ENCODE results near the gene ADGRG3.

ADGRG3 gene

DNA sequence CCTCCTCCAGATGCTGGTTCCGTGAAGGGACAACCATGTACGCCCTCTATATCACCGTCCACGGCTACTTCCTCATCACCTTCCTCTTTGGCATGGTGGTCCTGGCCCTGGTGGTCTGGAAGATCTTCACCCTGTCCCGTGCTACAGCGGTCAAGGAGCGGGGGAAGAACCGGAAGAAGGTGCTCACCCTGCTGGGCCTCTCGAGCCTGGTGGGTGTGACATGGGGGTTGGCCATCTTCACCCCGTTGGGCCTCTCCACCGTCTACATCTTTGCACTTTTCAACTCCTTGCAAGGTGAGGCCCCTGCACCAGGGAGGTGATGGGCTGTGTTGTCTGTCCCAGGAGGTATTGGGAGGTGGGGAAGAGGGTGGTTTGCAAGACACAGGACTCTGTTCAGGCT lies 17.5 kb downstream of the ADGRG3 start:
- Histone ChIP-seq H3K79me2 (ENCODE audit: insufficient read depth, low read length) (no peaks in the 10 kb centered on the region), H3K9me3 (ENCODE audit: insufficient read depth, low read length) (no peaks in the 10 kb centered on the region), H2AFZ (ENCODE audit: low read depth, low read length, severe bottlenecking) (no peak overlapping the region), H3K27ac (ENCODE audit: low read depth, low read length) (no peak overlapping the region), H3F3A (ENCODE audit: insufficient read depth) (no peaks in the 10 kb centered on the region), H3K9me2 (replicated peaks; ENCODE audit: insufficient read depth, low read length) (no peaks in the 10 kb centered on the region), H3K4me2 (ENCODE audit: low read depth, low read length, poor library complexity, severe bottlenecking) (no peak overlapping the region), H3K4me3 (ENCODE audit: insufficient read depth, low read length, poor library complexity, severe bottlenecking) (no peak overlapping the region), H3K9ac (ENCODE audit: low read length) (no peak overlapping the region), H3K36me3 (ENCODE audit: low read length) (no peaks in the 10 kb centered on the region), H4K20me1 (ENCODE audit: low read depth, low read length) (no peaks in the 10 kb centered on the region), H3K27me3 (ENCODE audit: low read length) (no peaks in the 10 kb centered on the region)
- TF ChIP-seq EZH2phosphoT487 (conservative IDR thresholded peaks at IDR 0.05; ENCODE audit: low read length), result no peak
- TF ChIP-seq, protein P1, sequence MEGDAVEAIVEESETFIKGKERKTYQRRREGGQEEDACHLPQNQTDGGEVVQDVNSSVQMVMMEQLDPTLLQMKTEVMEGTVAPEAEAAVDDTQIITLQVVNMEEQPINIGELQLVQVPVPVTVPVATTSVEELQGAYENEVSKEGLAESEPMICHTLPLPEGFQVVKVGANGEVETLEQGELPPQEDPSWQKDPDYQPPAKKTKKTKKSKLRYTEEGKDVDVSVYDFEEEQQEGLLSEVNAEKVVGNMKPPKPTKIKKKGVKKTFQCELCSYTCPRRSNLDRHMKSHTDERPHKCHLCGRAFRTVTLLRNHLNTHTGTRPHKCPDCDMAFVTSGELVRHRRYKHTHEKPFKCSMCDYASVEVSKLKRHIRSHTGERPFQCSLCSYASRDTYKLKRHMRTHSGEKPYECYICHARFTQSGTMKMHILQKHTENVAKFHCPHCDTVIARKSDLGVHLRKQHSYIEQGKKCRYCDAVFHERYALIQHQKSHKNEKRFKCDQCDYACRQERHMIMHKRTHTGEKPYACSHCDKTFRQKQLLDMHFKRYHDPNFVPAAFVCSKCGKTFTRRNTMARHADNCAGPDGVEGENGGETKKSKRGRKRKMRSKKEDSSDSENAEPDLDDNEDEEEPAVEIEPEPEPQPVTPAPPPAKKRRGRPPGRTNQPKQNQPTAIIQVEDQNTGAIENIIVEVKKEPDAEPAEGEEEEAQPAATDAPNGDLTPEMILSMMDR (IDR thresholded peaks at IDR 0.05; ENCODE audit: insufficient read depth, low read length, poor library complexity, severe bottlenecking), result no peak

DNA sequence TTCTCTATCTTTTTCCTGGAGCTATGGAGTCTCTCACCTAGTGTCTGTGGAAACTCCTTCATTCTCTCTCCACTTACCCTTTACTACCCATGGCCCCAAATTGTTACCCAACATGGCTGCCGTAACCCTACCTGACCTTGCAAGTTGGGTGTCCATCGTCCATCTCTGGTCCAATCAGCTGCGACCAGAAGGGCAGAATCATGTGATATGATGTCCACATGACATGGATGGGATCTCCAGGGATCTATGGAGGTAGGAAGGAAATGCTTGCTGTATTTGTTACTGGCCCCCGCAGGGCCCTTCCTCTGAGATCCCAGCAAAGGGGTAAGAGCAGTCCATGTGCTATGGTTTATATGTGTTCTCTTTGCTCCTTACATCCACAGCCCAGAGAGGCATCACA lies 18.5 kb downstream of the ADGRG3 start:
- Histone ChIP-seq H3K27me3 (ENCODE audit: low read length) (no peaks in the 10 kb centered on the region), H2AFZ (ENCODE audit: low read depth, low read length, severe bottlenecking) (no peak overlapping the region), H3K9ac (ENCODE audit: low read length) (no peak overlapping the region), H3K9me3 (ENCODE audit: insufficient read depth, low read length) (no peaks in the 10 kb centered on the region), H3F3A (ENCODE audit: insufficient read depth) (no peaks in the 10 kb centered on the region), H3K27ac (ENCODE audit: low read depth, low read length) (no peak overlapping the region), H3K36me3 (ENCODE audit: low read length) (no peaks in the 10 kb centered on the region), H4K20me1 (ENCODE audit: low read depth, low read length) (no peaks in the 10 kb centered on the region), H3K4me3 (ENCODE audit: insufficient read depth, low read length, poor library complexity, severe bottlenecking) (no peak overlapping the region), H3K9me2 (replicated peaks; ENCODE audit: insufficient read depth, low read length) (no peaks in the 10 kb centered on the region), H3K4me2 (ENCODE audit: low read depth, low read length, poor library complexity, severe bottlenecking) (no peak overlapping the region), H3K79me2 (ENCODE audit: insufficient read depth, low read length) (no peaks in the 10 kb centered on the region)
- TF ChIP-seq, protein P1 (IDR thresholded peaks at IDR 0.05; ENCODE audit: insufficient read depth, low read length, poor library complexity, severe bottlenecking), result no peak
- TF ChIP-seq EZH2phosphoT487 (conservative IDR thresholded peaks at IDR 0.05; ENCODE audit: low read length), result no peak

DNA sequence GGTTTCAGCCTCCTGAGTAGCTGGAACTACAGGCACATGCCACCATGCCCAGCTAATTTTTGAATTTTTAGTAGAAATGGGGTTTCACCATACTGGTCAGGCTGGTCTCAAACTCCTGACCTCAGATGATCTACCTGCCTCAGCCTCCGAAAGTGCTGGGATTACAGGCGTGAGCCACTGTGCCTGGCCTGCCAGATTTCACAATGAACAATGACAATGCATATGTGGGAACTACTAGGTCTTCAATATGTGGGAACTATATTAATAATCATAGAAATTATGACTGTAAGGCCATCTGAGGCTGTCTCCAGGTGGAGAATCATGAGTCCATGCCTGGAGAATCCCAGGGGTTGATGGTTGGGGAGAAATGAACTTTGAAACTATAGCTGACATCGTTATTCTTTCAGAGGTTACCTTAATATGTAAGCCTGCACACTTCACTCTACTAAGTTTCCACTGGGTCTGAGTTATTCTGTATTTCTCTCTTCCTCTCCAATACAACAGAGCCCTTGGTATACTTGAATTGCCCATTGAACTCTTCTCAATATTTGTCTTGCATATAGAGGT lies 19.3 kb downstream of the ADGRG3 start:
- Histone ChIP-seq H3K9ac (ENCODE audit: low read length) (no peak overlapping the region), H2AFZ (ENCODE audit: low read depth, low read length, severe bottlenecking) (no peak overlapping the region), H3K79me2 (ENCODE audit: insufficient read depth, low read length) (no peaks in the 10 kb centered on the region), H3K9me2 (replicated peaks; ENCODE audit: insufficient read depth, low read length) (no peaks in the 10 kb centered on the region), H3K36me3 (ENCODE audit: low read length) (no peaks in the 10 kb centered on the region), H3K9me3 (ENCODE audit: insufficient read depth, low read length) (no peaks in the 10 kb centered on the region), H3K4me3 (ENCODE audit: insufficient read depth, low read length, poor library complexity, severe bottlenecking) (no peak overlapping the region), H4K20me1 (ENCODE audit: low read depth, low read length) (no peaks in the 10 kb centered on the region), H3K4me2 (ENCODE audit: low read depth, low read length, poor library complexity, severe bottlenecking) (no peak overlapping the region), H3K27ac (ENCODE audit: low read depth, low read length) (no peak overlapping the region), H3K27me3 (ENCODE audit: low read length) (no peaks in the 10 kb centered on the region), H3F3A (ENCODE audit: insufficient read depth) (no peaks in the 10 kb centered on the region)
- TF ChIP-seq, protein P1 (IDR thresholded peaks at IDR 0.05; ENCODE audit: insufficient read depth, low read length, poor library complexity, severe bottlenecking), result no peak
- TF ChIP-seq EZH2phosphoT487 (conservative IDR thresholded peaks at IDR 0.05; ENCODE audit: low read length), result no peak

All from SU-DHL-6 (cell line).